Measurements from ENCODE around the gene CKAP5.

Gene CKAP5

GRCh38 chr11:46695345-46696211, 150.5 kb downstream of the CKAP5 start:
- Histone ChIP-seq H3K27ac (ENCODE audit: extremely low read depth, low read depth, low read length) (no peak overlapping the region), H3K4me3 (ENCODE audit: low read depth, low read length) (no peak overlapping the region), H3K9me3 (ENCODE audit: control insufficient read depth, insufficient read depth, low read depth, low read length) (no peaks in the 10 kb centered on the region), H3K4me1 (ENCODE audit: control insufficient read depth, insufficient read depth, low read length) (no peaks in the 10 kb centered on the region), H3K36me3 (ENCODE audit: control insufficient read depth in 2 of 2, insufficient read depth in 1 of 2, low read length in 2 of 2) (peaks cover 0 to 43% of the 10 kb centered on the region in 2 experiments; a peak in 1 of 3 replicates)
- CTCF ChIA-PET = interaction anchor here (0.5 to 0.7 kb wide), 3 partner anchors 142 to 552 kb away, joined by 3 to 5 read pairs (median 3); no protein-coding TSS in a partner anchor
- no peak for TF ChIP-seq ZNF561 (tag by site-specific recombination; IDR thresholded peaks at IDR 0.05; ENCODE audit: borderline replicate concordance)
- no peak for TF ChIP-seq ZNF707 (tag by site-specific recombination; IDR thresholded peaks at IDR 0.05)
- no peak for TF ChIP-seq ZNF132 (tag by site-specific recombination; IDR thresholded peaks at IDR 0.05; ENCODE audit: borderline replicate concordance)
- no peak for TF ChIP-seq ZSCAN23 (tag by site-specific recombination; IDR thresholded peaks at IDR 0.05)
- no peak for TF ChIP-seq ZBTB6 (tag by site-specific recombination; IDR thresholded peaks at IDR 0.05)
- TF ChIP-seq SP2 (tag by site-specific recombination; IDR thresholded peaks at IDR 0.05) = no peak
- no peak for TF ChIP-seq ZBTB20 (tag by site-specific recombination; IDR thresholded peaks at IDR 0.05)
- TF ChIP-seq ZNF174 (tag by site-specific recombination; IDR thresholded peaks at IDR 0.05) = no peak
- TF ChIP-seq ZNF514 (tag by site-specific recombination; IDR thresholded peaks at IDR 0.05) = no peak
- no peak for TF ChIP-seq ZBTB21 (tag by site-specific recombination; IDR thresholded peaks at IDR 0.05)
- TF ChIP-seq ZNF221 (tag by site-specific recombination; IDR thresholded peaks at IDR 0.05; ENCODE audit: borderline replicate concordance) = no peak
- no peak for TF ChIP-seq ZNF830 (tag by site-specific recombination; IDR thresholded peaks at IDR 0.05; ENCODE audit: low read depth)
- no peak for TF ChIP-seq ZNF621 (tag by site-specific recombination; IDR thresholded peaks at IDR 0.05)
- no peak for TF ChIP-seq ZSCAN18 (tag by site-specific recombination; IDR thresholded peaks at IDR 0.05)
- TF ChIP-seq GLI4 (tag by site-specific recombination; IDR thresholded peaks at IDR 0.05) = no peak
- no peak for TF ChIP-seq ZNF37A (tag by site-specific recombination; IDR thresholded peaks at IDR 0.05)
- TF ChIP-seq ZNF626 (tag by site-specific recombination; IDR thresholded peaks at IDR 0.05) = no peak
- no peak for TF ChIP-seq ZNF580 (tag by site-specific recombination; IDR thresholded peaks at IDR 0.05)
- POLR2A ChIA-PET = no interaction called here

GRCh38 chr11:46694607-46695006, 151.5 kb downstream of the CKAP5 start:
- H3K4me1 ChIP-seq (ENCODE audit: control insufficient read depth, insufficient read depth, low read length) = no peaks in the 10 kb centered on the region
- peaks cover 0 to 46% of the 10 kb centered on the region in 2 experiments; a peak in 1 of 3 replicates for H3K36me3 ChIP-seq (ENCODE audit: control insufficient read depth in 2 of 2, insufficient read depth in 1 of 2, low read length in 2 of 2)
- ChIA-PET POLR2A (no interaction called here), CTCF (interaction anchor here (0.5 kb wide), 1 partner anchor 451 kb away, joined by 4 read pairs; no protein-coding TSS in a partner anchor)
- no peak overlapping the region for H3K4me3 ChIP-seq (ENCODE audit: low read depth, low read length)
- no peak overlapping the region for H3K27ac ChIP-seq (ENCODE audit: extremely low read depth, low read depth, low read length)
- H3K9me3 ChIP-seq (ENCODE audit: control insufficient read depth, insufficient read depth, low read depth, low read length) = no peaks in the 10 kb centered on the region
- TF ChIP-seq ZNF449 (tag by site-specific recombination; IDR thresholded peaks at IDR 0.05) = no peak
- TF ChIP-seq ZNF561 (tag by site-specific recombination; IDR thresholded peaks at IDR 0.05; ENCODE audit: borderline replicate concordance) = no peak
- TF ChIP-seq ZFP3 (tag by site-specific recombination; IDR thresholded peaks at IDR 0.05; ENCODE audit: low read depth) = no peak
- no peak for TF ChIP-seq ZNF513 (tag by site-specific recombination; IDR thresholded peaks at IDR 0.05)
- no peak for TF ChIP-seq ZNF341 (tag by site-specific recombination; IDR thresholded peaks at IDR 0.05; ENCODE audit: low read depth)
- no peak for TF ChIP-seq HOXC10 (CRISPR knock-in tag; IDR thresholded peaks at IDR 0.05)
- TF ChIP-seq ZNF830 (tag by site-specific recombination; IDR thresholded peaks at IDR 0.05; ENCODE audit: low read depth) = no peak
- no peak for TF ChIP-seq ZNF335 (tag by site-specific recombination; conservative IDR thresholded peaks at IDR 0.05)
- no peak for TF ChIP-seq ZBTB49 (tag by site-specific recombination; IDR thresholded peaks at IDR 0.05; ENCODE audit: low read depth)
- TF ChIP-seq ZNF140 (tag by site-specific recombination; IDR thresholded peaks at IDR 0.05) = no peak
- TF ChIP-seq ZNF777 (tag by site-specific recombination; IDR thresholded peaks at IDR 0.05; ENCODE audit: borderline replicate concordance) = no peak

Measured in HEK293 (cell line).